ENCODE results near the gene PCDHA9.

The PCDHA9 gene

DNA sequence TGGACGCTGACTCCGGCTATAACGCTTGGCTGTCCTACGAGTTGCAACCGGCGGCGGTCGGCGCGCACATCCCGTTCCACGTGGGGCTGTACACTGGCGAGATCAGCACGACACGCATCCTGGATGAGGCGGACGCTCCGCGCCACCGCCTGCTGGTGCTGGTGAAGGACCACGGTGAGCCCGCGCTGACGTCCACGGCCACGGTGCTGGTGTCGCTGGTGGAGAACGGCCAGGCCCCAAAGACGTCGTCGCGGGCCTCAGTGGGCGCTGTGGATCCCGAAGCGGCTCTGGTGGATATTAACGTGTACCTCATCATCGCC lies 29.0 kb downstream of the PCDHA9 start:
- in situ Hi-C loops (cut with MboI; ENCODE audit: low sequenced_read_pairs): no loop called here

DNA sequence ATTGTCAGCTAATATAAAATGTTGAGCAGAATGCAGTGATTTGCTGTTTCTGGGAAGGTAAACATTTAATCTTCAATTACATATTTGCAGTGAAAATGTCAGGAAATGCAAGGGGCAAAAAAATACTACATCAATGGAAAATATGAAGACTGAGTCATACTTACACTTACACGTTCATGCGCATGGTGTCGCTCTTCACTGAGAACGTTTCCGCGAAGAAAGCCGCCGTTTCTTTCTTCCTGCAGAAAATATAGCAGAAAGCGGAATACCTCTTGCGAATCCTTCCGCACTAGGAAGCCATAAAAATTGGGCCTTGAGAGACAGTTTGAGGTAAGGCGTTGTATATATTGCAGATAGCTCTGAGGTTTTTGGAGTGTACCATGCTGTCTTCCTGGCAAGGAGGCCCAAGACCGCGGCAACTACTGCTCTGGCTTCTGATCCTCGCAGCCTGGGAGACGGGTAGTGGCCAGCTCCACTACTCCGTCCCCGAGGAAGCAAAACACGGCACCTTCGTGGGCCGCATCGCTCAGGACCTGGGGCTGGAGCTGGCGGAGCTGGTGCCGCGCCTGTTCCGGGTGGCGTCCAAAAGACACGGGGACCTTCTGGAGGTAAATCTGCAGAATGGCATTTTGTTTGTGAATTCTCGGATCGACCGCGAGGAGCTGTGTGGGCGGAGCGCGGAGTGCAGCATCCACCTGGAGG lies 33.9 kb downstream of the PCDHA9 start, which contains the start of gene PCDHA13:
Gene PCDHA13 (plus strand): TSS at position 236 of the 702 bp plus-strand sequence. CDS start 145 bp downstream, at position 381.
- in situ Hi-C loops (cut with MboI; ENCODE audit: low sequenced_read_pairs): no loop called here

DNA sequence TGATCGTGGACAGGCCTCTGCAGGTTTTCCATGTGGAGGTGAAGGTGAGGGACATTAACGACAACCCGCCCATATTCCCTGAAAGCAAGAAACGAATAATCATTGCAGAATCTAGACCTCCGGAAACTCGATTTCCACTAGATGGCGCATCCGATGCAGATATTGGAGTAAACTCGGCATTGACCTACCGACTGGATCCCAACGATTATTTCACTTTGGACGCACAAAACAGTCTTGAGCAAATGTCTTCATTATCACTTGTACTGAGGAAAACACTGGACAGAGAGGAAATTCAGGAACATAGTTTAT lies 34.4 kb downstream of the PCDHA9 start:
- in situ Hi-C loops (cut with MboI; ENCODE audit: low sequenced_read_pairs): no loop called here

DNA sequence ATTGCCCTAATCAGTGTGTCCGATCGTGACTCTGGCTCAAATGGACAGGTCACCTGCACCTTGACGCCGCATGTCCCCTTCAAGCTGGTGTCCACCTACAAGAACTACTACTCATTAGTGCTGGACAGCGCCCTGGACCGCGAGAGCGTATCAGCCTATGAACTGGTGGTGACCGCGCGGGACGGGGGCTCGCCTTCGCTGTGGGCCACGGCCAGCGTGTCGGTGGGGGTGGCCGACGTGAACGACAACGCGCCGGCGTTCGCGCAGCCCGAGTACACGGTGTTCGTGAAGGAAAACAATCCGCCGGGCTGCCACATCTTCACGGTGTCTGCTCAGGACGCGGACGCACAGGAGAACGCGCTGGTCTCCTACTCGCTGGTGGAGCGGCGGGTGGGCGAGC lies 35.2 kb downstream of the PCDHA9 start:
- in situ Hi-C loops (cut with MboI; ENCODE audit: low sequenced_read_pairs): no loop called here

DNA sequence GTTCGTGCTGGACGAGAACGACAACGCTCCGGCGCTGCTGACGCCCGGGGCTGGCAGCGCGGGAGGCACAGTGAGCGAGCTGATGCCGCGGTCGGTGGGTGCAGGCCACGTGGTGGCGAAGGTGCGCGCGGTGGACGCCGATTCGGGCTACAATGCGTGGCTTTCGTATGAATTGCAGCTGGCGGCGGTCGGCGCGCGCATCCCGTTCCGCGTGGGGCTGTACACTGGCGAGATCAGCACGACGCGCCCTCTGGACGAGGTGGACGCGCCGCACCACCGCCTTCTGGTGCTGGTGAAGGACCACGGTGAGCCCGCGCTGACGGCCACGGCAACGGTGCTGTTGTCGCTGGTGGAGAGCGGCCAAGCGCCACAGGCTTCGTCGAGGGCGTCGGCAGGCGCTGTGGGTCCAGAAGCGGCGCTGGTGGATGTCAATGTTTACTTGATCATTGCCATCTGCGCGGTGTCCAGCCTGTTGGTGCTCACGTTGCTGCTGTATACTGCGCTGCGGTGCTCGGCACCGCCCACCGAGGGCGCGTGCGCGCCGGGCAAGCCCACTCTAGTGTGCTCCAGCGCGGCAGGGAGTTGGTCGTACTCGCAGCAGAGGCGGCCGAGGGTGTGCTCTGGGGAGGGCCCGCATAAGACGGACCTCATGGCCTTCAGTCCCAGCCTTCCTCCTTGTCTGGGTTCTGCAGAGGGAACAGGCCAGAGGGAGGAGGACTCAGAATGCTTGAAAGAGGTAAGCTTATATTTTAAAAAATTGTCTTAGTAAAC lies 35.9 kb downstream of the PCDHA9 start:
- in situ Hi-C loops (cut with MboI; ENCODE audit: low sequenced_read_pairs): no loop called here

Data from HL-60/S4 (cell line).